M059J (cell line): Measurements from ENCODE around the gene RIMOC1. TPM values are rescaled to one million over a fixed set of nuclear protein-coding genes. Genes with fewer than 3 reads are reported as not detected.

Experiments
- total RNA-seq: library from RNA; depleted of rRNA; stranded (reverse); fragments of >200 nt; shearing (Covaris generic); gene quantifications from 2 replicates; pipeline ENCODE4 v1.2.3, GENCODE V29; 2014; rRNA removed

The RIMOC1 gene
- total RNA-seq, 1 experiment from 2014 or later: 23.8 TPM

Other genes starting within 250 kb of the RIMOC1 start
- gene OXCT1, start 33.9 kb upstream of the RIMOC1 start, total RNA-seq: 17.8 and 23.5 TPM in 2 replicates
- 7.1 and 12.1 TPM in 2 replicates for gene FBXO4, start 20.9 kb downstream of the RIMOC1 start, total RNA-seq